PFSK-1 (cell line): ENCODE results near the gene CEP63.

Experiments used
- FOXP2 ChIP-seq: optimal IDR thresholded peaks from 2 replicates; pipeline ENCODE3; 2011; ENCODE audit warnings: borderline replicate concordance, control low read depth, inconsistent platforms; ENCODE audit not compliant: insufficient read depth; ENCODE audit errors: extremely low read length, extremely low read depth
- POLR2AphosphoS5 ChIP-seq: IDR thresholded peaks from 2 replicates; pipeline ENCODE4 v1.6.1; 2012; ENCODE audit warnings: low read depth, mild to moderate bottlenecking, control low read depth, low read length, moderate library complexity
- SIN3A ChIP-seq: IDR thresholded peaks from 2 replicates; pipeline ENCODE4 v1.6.1; 2012; ENCODE audit warnings: mild to moderate bottlenecking, low read length, moderate library complexity, borderline replicate concordance; ENCODE audit not compliant: insufficient read depth
- TAF1 ChIP-seq: IDR thresholded peaks from 2 replicates; pipeline ENCODE4 v1.6.1; 2012; ENCODE audit warnings: low read length, control low read depth, borderline replicate concordance; ENCODE audit not compliant: insufficient read depth
- TF ChIP-seq, protein P1 (sequence below), 2 experiments: IDR thresholded peaks; 2 replicates each; pipeline versions ENCODE4 v1.6.1 to v1.8.0; 2011 to 2012; ENCODE audit warnings: low read depth in 2 of 2, low read length in 2 of 2, control low read depth in 1 of 2, inconsistent platforms in 1 of 2, mild to moderate bottlenecking in 1 of 2, moderate library complexity in 1 of 2; ENCODE audit not compliant: insufficient read depth in 1 of 2

The CEP63 gene

DNA sequence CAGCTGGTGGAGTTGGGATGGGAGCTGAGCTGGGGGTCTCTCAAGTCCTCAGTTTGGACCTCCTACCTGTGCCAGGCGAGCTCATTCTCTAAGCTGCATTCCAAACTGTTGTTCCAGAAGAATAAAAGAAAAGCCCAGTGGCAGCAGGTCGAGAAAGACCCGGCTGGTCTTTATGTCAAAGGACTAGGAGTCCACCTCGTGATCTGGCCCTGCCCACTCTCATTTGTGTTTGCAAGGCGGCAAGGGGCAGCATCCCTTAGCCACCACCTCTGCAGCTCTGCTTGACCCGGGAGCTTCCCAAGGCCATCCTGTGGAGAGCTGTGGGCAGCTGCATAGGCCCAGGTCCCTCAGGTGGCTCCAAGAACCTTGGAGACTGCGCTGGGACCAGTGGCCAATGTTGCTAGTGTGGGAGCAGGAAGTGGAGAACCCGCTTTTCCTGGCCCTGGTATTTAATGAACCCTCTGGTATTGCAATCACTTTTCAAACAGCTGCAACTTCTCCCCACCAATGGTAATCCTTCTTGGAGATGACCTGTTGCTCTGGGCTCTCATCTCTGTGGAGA, 134.1 kb downstream of the CEP63 start:
- TF ChIP-seq FOXP2 = no peak

- TF ChIP-seq TAF1 = no peak
- no peak for TF ChIP-seq FOXP2
- TF ChIP-seq, protein P1, sequence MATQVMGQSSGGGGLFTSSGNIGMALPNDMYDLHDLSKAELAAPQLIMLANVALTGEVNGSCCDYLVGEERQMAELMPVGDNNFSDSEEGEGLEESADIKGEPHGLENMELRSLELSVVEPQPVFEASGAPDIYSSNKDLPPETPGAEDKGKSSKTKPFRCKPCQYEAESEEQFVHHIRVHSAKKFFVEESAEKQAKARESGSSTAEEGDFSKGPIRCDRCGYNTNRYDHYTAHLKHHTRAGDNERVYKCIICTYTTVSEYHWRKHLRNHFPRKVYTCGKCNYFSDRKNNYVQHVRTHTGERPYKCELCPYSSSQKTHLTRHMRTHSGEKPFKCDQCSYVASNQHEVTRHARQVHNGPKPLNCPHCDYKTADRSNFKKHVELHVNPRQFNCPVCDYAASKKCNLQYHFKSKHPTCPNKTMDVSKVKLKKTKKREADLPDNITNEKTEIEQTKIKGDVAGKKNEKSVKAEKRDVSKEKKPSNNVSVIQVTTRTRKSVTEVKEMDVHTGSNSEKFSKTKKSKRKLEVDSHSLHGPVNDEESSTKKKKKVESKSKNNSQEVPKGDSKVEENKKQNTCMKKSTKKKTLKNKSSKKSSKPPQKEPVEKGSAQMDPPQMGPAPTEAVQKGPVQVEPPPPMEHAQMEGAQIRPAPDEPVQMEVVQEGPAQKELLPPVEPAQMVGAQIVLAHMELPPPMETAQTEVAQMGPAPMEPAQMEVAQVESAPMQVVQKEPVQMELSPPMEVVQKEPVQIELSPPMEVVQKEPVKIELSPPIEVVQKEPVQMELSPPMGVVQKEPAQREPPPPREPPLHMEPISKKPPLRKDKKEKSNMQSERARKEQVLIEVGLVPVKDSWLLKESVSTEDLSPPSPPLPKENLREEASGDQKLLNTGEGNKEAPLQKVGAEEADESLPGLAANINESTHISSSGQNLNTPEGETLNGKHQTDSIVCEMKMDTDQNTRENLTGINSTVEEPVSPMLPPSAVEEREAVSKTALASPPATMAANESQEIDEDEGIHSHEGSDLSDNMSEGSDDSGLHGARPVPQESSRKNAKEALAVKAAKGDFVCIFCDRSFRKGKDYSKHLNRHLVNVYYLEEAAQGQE (IDR thresholded peaks at IDR 0.05; ENCODE audit: insufficient read depth in 1 of 2, low read depth in 2 of 2, low read length in 2 of 2) = no peak
- TF ChIP-seq SIN3A = no peak
- TF ChIP-seq POLR2AphosphoS5 = no peak
Measured at GRCh38 chr3:134620476-134621115, 134.7 kb downstream of the CEP63 start.

- TF ChIP-seq FOXP2 = no peak
- TF ChIP-seq, protein P1 (IDR thresholded peaks at IDR 0.05; ENCODE audit: insufficient read depth in 1 of 2, low read depth in 2 of 2, low read length in 2 of 2) = no peak
- TF ChIP-seq TAF1 = no peak
- no peak for TF ChIP-seq POLR2AphosphoS5
- no peak for TF ChIP-seq SIN3A
Measured at GRCh38 chr3:134621854-134622253, 136.0 kb downstream of the CEP63 start.

- TF ChIP-seq SIN3A (no peak), POLR2AphosphoS5 (no peak), FOXP2 (no peak), TAF1 (no peak)
- TF ChIP-seq, protein P1 (IDR thresholded peaks at IDR 0.05; ENCODE audit: insufficient read depth in 1 of 2, low read depth in 2 of 2, low read length in 2 of 2) = no peak
Measured at GRCh38 chr3:134622806-134623365, 137.0 kb downstream of the CEP63 start.

DNA sequence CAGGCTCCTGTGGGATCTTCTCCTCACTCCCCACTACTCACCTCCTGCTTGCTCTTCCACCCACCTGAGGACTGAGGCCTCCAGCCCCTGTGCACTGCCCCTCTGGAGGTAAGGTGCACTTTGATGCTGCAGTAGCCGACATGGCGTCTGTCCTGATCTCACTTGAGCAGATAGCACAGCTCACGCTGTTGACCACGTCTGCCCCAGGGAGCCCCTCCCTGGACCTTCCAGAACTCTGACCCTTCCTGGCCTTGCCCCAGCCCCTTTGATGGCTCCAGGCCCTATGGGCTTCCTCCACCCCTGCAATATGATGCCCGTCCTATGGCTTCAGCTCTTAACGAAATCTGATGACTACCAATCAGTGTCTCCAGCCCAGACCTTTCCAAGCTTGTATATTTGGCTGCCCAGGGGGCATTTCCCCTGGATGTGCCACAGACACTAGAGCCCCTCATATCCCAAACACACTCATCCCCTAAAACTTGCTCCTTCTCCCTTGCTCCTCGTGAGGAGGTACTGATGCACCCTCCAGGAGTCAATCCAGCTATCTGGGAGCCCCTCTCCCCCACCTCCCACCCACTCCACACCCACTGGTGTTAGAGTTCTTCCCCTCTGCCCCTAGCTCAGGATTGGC, 137.9 kb downstream of the CEP63 start:
- TF ChIP-seq FOXP2 (no peak), TAF1 (no peak), POLR2AphosphoS5 (no peak), SIN3A (no peak)
- TF ChIP-seq, protein P1 (IDR thresholded peaks at IDR 0.05; ENCODE audit: insufficient read depth in 1 of 2, low read depth in 2 of 2, low read length in 2 of 2) = no peak
